Measurements from ENCODE around the gene GRID2.

Gene GRID2

GRCh38 chr4:92968556-92968955, 664.8 kb downstream of the GRID2 start:
- peak; percentile 10 for DNase-seq (ENCODE audit: low read depth)

DNA sequence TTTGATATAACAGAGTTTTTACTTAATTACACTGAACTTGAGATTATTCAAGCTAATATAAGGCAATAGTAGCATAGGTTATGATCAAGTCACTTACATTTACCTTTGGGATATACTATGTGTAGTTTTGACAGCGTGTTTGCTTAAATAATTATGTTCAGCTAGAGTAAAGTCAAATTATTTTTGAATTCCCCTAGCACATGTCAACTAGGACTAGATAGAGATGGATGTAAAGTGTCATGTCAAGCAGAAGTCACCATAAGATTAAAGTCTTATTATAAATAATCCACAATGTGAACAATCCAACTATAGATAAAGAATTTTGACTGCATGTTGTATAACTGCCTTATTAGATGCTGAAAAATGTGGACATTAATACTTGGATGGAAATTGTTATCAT, 665.2 kb downstream of the GRID2 start:
- DNase-seq (ENCODE audit: low read depth): no peak

GRCh38 chr4:92969650-92970379, 666.0 kb downstream of the GRID2 start:
- DNase-seq (ENCODE audit: low read depth): peak; percentile 97

DNA sequence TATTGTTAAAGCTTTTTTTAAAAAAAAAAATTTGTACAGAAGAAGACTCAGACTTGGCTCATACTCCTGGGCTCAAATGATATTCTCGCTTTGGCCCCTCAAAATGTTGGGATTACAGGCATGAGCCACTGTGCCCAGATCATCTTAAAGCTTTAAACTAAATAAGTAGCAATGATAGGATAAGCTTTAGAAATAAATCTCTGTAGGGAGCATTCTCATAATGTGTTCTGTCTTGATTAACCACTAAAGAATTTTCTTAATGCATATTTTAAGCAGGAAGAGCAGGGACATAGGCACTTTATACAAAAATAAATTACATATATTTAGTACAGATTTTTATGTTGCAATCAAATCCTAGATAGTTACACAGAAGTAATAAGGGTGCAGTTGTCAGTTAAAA, 667.2 kb downstream of the GRID2 start:
- peak; percentile 26 for DNase-seq (ENCODE audit: low read depth)

- peak; percentile 15 for DNase-seq (ENCODE audit: low read depth)
Observed at GRCh38 chr4:92988301-92988700, 684.5 kb downstream of the GRID2 start.

DNA sequence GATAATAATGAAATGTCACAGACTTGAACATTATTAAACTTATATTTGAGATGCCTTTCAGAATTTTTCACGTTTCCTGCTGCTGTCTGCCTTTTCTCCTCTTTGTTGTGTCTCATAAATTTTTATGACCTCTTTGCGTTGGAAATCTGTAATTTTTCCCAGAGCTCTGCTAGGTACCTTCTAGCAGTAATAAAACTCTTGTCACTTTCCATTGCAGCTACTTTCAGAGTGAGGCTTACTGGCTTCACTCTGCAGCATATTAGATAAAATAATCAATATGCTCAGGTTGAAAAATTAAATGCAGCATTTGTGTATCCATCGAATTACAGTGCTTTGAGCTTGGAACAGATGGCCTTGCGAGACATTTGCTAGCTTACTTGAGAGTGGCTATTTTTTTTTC, 689.0 kb downstream of the GRID2 start:
- no peak for DNase-seq (ENCODE audit: low read depth)

GRCh38 chr4:92994727-92995126, 691.0 kb downstream of the GRID2 start:
- DNase-seq (ENCODE audit: low read depth): no peak

GRCh38 chr4:92996533-92996932, 692.8 kb downstream of the GRID2 start:
- DNase-seq (ENCODE audit: low read depth): no peak

DNA sequence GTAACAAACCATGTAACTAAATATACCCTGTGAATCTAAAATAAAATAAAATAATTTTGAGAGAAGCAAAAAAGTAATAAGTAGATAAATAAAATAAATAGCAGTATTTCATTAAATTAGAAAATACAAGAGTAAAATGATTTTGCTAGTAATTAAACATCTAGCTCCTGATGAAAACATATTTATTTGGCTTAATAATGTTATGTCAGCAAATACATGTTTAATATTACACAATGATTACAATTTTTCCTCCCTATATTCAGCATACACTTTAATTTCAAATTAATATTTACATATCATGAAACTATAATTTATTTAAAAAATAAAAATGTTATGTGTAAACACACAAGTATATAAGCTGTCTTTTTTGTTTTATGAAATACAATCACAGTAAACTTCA, 697.1 kb downstream of the GRID2 start:
- DNase-seq (ENCODE audit: low read depth): no peak

- no peak for DNase-seq (ENCODE audit: low read depth)
Observed at GRCh38 chr4:93002240-93002639, 698.5 kb downstream of the GRID2 start.

DNA sequence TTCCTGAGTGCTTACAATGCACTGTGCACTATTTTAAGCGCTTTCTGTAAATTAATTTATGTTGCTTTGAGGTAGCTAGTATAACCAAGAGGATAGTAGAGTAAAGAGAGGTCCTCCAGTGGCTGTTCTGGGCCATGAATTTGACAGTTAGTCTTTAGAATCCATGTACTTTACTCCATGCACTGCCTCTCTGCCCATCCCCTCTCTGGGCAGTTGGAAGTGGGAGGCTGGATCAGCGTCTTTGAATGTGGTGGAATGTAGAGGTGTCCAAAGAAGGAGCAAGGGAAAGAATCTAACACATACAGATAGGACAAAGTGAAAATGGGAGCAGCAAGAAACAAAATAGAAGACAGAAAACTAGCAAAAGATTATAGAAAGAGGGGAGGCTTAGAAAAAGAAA, 712.6 kb downstream of the GRID2 start:
- no peak for DNase-seq (ENCODE audit: low read depth)

- DNase-seq (ENCODE audit: low read depth): peak; percentile 5
Observed at GRCh38 chr4:93018243-93018642, 714.5 kb downstream of the GRID2 start.

DNA sequence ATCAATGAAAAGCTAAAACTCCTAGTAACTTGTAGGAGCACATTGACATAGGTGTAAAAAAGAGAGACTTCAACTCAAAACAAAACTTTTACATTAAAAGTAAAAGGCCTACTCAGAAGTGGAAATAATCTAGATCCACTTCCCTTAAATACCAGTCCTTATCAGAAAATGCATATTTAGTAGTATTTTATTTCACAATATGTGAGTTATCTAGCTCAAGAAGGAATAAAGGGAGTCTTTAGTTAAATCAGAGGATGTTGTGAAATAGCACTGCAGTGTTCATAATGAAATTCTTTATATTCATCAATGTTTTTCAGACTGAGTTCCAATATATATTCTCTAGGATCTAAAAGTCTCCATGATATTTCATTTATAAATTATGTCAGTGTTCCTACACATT, 715.0 kb downstream of the GRID2 start:
- DNase-seq (ENCODE audit: low read depth): peak; percentile 14

GRCh38 chr4:93029769-93030168, 726.0 kb downstream of the GRID2 start:
- no peak for DNase-seq (ENCODE audit: low read depth)

DNA sequence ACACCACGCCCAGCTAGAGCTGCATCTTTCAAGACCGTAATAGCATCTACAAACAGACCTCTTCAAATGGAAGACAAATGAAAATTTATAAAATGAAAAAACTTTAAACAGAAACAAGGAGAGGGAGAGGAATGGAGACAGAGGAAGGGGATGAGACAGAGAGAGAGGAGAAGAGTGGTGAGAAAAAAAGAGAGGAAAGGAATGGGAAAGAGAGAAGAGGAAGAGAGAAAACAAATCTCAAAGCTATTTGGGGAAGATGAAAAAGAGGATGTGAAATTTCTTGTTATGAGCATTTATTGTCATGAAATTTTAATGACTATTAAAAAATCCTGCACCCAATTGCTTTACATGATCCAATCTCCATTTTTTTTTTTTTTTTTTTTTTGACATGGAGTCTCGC, 726.9 kb downstream of the GRID2 start:
- no peak for DNase-seq (ENCODE audit: low read depth)

GRCh38 chr4:93031431-93032098, 727.8 kb downstream of the GRID2 start:
- peak; percentile 56 for DNase-seq (ENCODE audit: low read depth)

- DNase-seq (ENCODE audit: low read depth): no peak
Observed at GRCh38 chr4:93042746-93043145, 739.0 kb downstream of the GRID2 start.

DNA sequence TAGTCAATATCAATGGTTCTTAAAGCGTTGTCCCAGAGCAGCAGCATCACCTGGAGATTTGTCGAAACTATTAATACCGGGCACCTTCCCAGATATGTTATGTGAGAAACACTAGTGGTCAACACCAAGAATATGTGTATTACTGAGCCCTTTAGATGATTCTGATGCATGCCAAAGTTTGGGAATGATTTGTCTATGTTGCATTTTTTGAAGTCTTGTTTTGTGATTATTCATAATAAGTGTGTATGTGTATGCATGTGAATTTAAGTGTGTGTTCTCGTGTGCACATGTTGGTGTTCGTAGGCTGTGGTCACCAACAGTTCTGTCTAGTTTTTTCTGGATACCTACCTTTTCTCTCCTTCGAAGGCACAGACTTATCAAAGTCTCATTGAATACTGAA, 749.4 kb downstream of the GRID2 start:
- DNase-seq (ENCODE audit: low read depth): no peak

DNA sequence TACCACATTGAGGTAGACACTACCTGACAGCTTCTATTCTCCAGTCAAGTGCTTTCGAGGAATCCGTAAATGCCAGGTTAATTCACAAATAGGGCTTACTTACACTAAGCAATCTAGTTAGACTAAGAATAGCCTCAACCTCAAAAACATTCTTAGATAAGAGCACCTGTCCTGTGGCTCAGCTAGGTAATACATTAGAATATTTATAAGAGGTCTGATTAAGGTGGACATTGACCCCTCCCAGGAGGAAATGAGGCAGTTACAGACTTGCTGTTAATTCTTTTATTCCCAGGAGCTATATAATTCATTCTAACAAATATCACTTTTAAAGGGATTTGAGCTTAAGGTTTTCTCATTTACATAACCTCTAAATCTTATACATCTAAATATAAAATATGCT, 758.1 kb downstream of the GRID2 start:
- DNase-seq (ENCODE audit: low read depth): no peak

DNA sequence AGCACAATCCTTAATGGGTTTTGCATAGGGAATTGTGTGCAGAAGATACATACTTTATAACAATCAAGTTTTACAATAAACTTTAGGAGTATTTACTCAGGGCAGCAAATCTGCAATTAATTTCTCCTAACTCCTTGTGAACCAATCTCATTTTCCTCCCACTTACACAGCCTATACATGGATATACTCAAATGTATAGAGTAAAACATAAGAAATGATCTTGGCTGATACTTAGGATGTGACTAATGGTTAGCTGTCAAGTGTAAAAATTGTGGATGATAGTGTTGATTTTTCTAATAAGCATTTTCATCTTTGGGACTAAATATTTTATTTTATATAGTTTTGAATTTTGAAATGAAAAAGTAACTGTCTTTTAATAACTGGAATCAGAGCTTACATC, 759.6 kb downstream of the GRID2 start:
- DNase-seq (ENCODE audit: low read depth): no peak

- DNase-seq (ENCODE audit: low read depth): no peak
Observed at GRCh38 chr4:93065790-93066189, 762.0 kb downstream of the GRID2 start.

DNA sequence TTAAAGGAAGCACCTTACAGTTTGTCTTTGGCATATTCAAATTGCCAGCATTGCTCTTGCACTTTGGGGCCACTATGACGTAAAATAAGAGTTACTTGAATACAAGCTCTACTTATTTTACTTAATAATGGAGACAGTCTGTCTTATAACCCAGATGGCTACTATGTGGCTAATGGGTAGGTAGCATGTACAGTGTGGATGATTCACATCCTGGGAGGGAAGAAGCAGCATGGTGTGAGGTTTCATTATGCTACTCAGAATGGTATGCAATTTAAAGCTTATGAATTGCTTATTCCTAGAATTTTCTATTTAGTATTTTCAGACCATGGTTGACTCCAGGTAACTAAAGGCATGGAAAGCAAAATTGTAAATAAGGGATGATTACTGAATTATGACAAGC, 763.0 kb downstream of the GRID2 start:
- peak; percentile 44 for DNase-seq (ENCODE audit: low read depth)

GRCh38 chr4:93072292-93072691, 768.5 kb downstream of the GRID2 start:
- no peak for DNase-seq (ENCODE audit: low read depth)

DNA sequence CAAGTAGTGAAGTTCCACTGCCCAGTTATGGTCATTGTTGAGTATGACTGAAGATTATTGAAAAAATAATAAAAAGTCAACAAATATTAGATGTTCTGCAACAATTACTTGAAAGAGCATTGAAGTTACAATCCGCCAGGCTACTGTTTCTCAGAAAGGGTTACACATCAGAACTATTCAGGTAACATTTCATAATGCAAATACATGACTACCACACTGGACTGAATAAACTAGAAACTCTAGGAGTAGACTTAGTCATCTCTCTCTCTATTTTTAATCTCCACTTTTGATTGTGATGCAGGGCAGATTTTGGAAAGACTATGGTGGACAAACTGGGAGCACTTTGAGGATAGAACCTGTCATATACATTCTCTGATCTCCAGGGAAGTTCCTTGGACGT, 776.5 kb downstream of the GRID2 start:
- DNase-seq (ENCODE audit: low read depth): no peak

Measured in iris pigment epithelial cell (primary cell).